HG03103 (cell line): ENCODE measurements around the gene MAP7D2.

ENCODE experiments used
- ATAC-seq: cut with Tn5 transposase; IDR thresholded peaks from one replicate; pipeline ENCODE4 v1.9.1; 2021; ENCODE audit warnings: low read depth; ENCODE audit not compliant: unreplicated experiment

MAP7D2 gene

GRCh38 chrX:19987856-19988255 is 128.9 kb downstream of the MAP7D2 start:
- no peak for ATAC-seq

GRCh38 chrX:19986531-19986930 is 130.2 kb downstream of the MAP7D2 start:
- ATAC-seq: no peak

- no peak for ATAC-seq
These were observed 134.8 kb downstream of the MAP7D2 start for GRCh38 chrX:19981947-19982346.

- no peak for ATAC-seq
These were observed 140.9 kb downstream of the MAP7D2 start for GRCh38 chrX:19975845-19976244.

GRCh38 chrX:19972984-19973383 is 143.7 kb downstream of the MAP7D2 start:
- no peak for ATAC-seq

- no peak for ATAC-seq
These were observed 148.4 kb downstream of the MAP7D2 start for GRCh38 chrX:19968276-19968675.

GRCh38 chrX:19966056-19966455 is 150.7 kb downstream of the MAP7D2 start:
- ATAC-seq: no peak

GRCh38 chrX:19964017-19964710 is 152.5 kb downstream of the MAP7D2 start:
- ATAC-seq: no peak

GRCh38 chrX:19960913-19961312 is 155.8 kb downstream of the MAP7D2 start:
- ATAC-seq: no peak

GRCh38 chrX:19958552-19959486 is 157.9 kb downstream of the MAP7D2 start:
- no peak for ATAC-seq

- no peak for ATAC-seq
These were observed 159.8 kb downstream of the MAP7D2 start for GRCh38 chrX:19956923-19957322.
